GM21381 (cell line): ENCODE measurements around the gene TLCD2.
"Not testable (repeated sequence)": the region's sequence is repeated elsewhere in the genome, so short reads cannot be mapped to it uniquely, and the experiment has no call there.

Experiments
- ATAC-seq: cut with Tn5 transposase; IDR thresholded peaks from one replicate; pipeline ENCODE4 v1.9.1; 2021; ENCODE audit warnings: mild to moderate bottlenecking, moderate library complexity; ENCODE audit not compliant: unreplicated experiment

TLCD2 gene

GRCh38 chr17:1718362-1719165 lies 8.4 kb upstream of the TLCD2 start:
- no peak for ATAC-seq

DNA sequence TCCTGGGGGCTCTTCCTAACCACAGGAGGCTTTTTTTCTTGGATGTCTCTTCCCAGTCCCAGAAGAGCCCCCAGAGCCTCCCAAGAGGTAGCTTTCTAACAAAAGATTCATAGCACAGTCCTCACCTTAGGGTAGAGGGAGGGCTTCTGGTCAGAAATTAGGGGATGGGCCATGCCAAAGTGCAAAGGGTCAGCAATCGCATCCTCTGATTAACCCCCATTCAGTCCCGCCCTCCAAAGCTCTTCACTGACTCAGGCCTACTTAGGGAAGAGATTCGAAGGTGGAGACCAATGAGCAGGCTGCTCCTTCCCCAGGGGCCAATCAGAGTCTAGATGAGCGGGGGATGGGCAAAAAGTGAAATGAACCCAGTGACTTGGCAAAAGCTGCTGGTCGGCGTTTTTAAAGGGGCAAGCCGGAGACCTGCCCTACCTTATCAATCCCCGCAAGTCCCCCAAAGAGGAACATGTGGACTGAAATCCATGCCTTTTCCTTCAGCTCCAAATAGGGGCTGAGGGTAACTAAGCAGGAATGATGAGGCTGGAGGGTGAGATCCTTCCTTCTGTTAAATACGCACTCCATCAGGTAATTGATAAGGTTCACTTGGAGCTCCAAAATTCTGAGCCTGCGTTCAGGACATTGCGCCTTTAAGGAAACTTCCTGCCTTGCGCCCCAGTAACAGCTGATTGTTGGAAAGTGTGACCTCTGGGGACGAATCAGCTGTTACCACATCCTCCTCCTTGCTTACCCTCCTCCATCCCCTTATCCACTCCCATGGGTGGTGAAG lies 6.9 kb upstream of the TLCD2 start:
- ATAC-seq, result peak; percentile 35

- ATAC-seq, result peak; percentile 72
Observed at GRCh38 chr17:1716076-1716911, 6.1 kb upstream of the TLCD2 start.

DNA sequence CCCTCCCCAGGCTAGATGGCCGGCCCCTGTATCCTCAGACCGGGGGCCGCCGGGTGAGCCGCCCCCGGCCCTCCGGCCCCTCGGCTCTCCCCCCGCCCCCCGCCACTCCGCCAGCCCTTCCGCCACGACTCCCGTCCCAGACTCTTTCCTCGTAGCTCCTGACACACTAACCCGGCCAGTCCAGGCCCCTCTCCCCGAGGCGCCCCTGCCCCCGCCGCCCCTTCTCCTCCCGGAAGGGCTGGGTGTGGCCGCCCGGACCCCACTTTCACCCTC lies 5.6 kb upstream of the TLCD2 start:
- no peak for ATAC-seq

DNA sequence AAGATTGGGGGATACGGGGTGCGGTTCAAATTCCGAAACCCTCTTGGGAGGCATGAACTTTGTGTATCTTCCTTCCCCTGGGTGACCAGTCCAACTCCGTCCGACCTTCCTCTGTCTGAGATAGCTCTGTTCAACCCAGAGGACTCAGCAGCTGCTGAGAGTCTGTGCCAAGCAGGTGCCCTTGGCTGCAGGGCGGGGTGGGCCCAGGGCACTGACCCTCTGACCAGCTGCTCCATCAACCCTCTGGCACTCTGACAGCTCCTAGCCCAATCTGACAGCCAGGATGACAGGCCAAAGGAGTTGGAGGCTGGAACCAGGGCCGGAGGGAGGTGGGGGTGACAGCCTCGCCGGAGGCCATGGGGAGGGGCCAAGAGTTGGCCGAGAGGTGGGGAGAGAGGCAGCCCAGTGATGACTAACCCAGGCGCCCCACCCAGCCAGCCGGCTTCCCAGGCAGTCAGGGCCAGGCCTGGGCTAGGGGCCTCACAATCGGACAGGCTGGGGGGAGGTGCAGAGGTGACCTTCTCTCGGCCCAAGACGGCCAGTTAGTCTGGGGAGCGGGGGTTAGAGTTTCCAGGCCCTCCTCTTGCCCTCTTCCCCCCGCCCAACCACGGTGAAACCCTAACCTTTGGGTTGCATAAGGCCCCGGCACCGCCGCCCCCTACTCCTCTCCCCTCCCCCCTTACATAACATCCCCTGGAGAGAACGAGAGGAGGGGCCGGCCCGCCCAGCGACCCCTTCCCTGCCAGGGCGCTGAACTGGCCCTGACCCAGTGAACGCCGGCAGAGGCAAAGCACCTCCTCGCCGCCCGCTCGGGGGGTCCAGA lies 5.0 kb upstream of the TLCD2 start:
- ATAC-seq, result no peak

- no peak for ATAC-seq
Observed at GRCh38 chr17:1714427-1714979, 4.3 kb upstream of the TLCD2 start.

GRCh38 chr17:1713878-1714426 lies 3.8 kb upstream of the TLCD2 start:
- no peak for ATAC-seq

DNA sequence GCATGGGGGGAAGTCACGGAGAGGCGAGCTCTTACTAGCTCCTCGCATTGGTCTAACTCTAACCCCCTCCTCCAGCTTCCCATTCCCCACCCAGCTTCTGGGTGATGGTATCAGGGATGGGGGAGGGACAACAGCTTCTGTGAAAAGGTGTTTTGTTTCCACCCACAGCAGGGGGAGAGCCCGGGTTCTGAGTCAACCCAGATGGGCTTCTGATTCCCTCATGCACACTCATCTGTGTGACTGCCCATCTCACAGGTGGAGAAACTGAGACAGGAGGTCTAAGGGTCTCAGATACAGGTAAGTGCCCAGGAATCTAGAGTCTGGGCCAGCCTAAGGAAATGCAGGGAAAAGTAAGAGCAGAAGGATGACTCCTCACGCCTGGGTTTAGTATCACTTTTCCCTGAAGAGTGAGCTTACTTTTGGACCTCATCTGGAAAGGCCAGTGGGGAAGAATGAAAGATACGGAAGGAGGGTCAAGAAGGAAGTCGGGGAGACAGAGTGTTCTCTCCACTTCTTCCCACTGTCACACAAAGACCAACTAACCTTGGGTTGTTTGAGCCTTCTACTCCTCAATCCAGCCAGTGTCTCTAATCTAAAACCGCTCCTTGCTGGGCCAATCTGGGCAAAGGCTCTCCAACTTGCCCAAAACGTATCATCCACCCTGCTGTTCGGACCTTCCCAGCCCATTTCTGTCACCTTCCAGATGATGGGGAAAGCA lies 3.1 kb upstream of the TLCD2 start:
- no peak for ATAC-seq

DNA sequence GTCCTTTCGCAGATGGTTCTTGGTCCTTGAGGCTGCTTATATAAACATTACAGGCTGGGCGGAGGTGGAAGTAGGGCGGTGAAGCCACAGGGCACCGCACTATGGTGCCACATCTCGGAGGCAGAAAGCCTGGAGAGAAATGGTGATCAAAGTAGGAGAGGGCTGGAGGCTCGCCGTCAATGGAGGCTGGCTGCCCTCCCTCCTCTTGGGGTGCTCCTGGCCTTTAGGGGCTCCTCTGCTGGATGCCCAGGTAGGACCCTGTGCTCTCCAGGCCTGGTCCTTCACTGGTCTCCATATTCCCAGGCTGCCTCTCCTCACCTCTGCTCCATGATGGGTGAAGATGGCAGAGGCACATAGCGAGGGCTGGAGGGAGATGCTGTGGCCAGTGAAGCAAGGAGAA lies 2.1 kb upstream of the TLCD2 start:
- ATAC-seq, result no peak

GRCh38 chr17:1711804-1712203 lies 1.6 kb upstream of the TLCD2 start:
- no peak for ATAC-seq

GRCh38 chr17:1710807-1711553 lies 803 bp upstream of the TLCD2 start:
- no peak for ATAC-seq

DNA sequence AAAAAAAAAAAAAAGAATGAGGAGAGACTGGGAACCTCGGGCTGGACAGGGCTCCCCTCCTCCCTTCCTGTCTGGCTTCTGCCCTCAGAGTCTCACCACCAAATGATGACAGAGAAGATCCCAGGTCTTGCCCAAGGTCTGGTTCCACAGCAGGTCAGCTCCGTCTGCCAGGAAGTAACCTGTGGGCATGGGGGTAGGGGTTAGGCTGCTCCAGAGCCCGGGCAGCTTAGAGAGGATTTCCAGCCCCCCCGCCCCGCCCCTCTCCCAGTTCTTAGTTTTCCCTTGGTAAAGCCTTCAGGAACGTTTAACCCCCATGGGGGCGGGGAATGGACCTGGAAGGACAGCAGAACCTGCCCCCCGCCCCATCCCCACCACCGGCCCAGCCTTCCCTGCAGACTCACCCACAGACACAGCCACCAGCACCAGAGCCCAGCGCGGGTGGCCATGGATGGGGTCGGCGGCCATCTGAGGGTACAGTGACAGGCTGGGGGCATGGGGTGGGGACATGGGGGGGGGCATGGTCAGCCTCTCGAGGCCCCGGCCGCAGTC lies 700 bp downstream of the TLCD2 start:
- ATAC-seq, result no peak

GRCh38 chr17:1708791-1709346 lies 1.3 kb downstream of the TLCD2 start:
- not testable (repeated sequence) for ATAC-seq

DNA sequence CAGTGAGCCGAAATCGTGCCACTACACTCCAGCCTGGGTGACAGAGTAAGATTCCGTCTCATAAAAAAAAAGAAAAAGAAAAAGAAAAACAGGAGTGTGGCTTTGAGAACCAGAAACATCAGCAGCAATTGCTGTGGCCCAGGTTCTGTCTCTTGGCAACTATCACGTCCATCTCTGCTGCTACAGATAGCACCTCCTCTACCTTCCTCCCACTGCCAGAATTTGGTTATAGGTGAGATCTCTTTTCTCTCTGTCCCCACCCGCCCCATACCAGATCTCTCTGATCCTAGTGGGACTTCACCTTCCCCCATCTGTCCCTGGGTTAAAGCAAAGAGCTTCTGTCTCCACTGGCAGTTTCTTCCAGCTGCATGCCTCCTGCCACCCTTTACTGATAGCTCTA lies 3.1 kb downstream of the TLCD2 start:
- no peak for ATAC-seq

GRCh38 chr17:1705004-1705403 lies 5.2 kb downstream of the TLCD2 start:
- ATAC-seq, result no peak

- no peak for ATAC-seq
Observed at GRCh38 chr17:1703063-1703462, 7.1 kb downstream of the TLCD2 start.

DNA sequence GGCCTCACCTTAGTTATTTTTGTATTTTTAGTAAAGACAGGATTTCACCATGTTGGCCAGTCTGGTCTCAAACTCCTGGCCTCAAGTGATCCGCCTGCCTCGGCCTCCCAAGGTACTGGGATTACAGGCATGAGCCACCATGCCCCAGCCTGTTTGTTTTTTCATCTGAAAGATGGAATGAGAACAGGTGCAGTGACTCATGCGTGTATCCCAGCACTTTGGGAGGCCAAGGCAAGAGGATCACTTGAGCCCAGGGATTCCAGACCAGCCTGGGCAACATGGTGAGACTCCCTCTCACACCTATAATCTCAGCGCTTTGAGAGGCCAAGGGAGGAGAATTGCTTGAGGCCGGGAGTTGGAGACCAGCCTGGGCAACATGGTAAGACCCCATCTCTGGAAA lies 10.3 kb downstream of the TLCD2 start:
- not testable (repeated sequence) for ATAC-seq

DNA sequence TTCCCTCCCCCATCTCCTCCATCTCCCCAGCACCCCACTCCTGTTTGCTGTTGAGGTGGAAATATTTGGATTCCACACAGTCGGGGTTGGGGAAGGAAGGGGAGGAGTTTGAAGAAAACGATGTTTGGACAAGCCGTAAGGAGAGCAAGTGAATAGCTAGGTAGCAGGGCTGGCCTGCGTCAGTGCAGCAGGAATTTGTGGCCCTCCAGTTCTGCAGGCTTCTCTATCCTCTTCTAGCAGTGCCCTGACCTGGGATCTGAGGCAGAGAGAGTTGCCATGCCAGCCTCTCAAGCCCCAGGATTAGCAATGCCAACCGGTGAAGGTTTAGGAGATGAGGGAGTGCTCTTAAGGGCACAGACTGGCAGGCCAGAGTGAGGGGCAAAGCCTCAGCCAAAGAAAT lies 12.5 kb downstream of the TLCD2 start:
- no peak for ATAC-seq
